Right lobe of liver (tissue), 4 donors: Measurements from ENCODE around the gene TMEM232.

Source experiments
- CTCF ChIP-seq, 4 donors: fragments of 200-600 bp in 3 of 4; fragments of 450-650 bp in 1 of 4; IDR thresholded peaks; one replicate each; pipeline versions ENCODE4 v1.5.1 to v1.8.0; 2016 to 2022; ENCODE audit warnings: antibody characterized with exemption in 4 of 4, mild to moderate bottlenecking in 2 of 4
- POLR2A ChIP-seq: fragments of 450-650 bp; IDR thresholded peaks from one replicate; pipeline ENCODE4 v1.6.1; 2017; ENCODE audit warnings: antibody characterized with exemption, mild to moderate bottlenecking
- donor health status: DM: no; HTN: no; CAD: no.
- donor health status: DM: no; HTN: no; CAD: no.
- donor health status: DM: no; HTN: yes; CAD: no.

- TF ChIP-seq CTCF (IDR thresholded peaks at IDR 0.05), result no peak
- TF ChIP-seq POLR2A, result no peak
Measured at GRCh38 chr5:110707260-110707844, 19.1 kb downstream of the TMEM232 start.
